ENCODE results near the gene EMD. TPM values are rescaled to one million over a fixed set of nuclear protein-coding genes. Genes with fewer than 3 reads are reported as not detected.

EMD gene
- total and polyA plus RNA-seq, 2 of the 13 experiments (the other 11 are each of a cell fraction or from before 2014, with no cell fraction given), result 14.5 to 14.9 TPM

GRCh38 chrX:154378799-154379568, at the start of gene EMD (continued):
- TF ChIP-seq MAZ (IDR thresholded peaks at IDR 0.05; ENCODE audit: borderline replicate concordance, low read depth, low read length) (no peak), MAZ (CRISPR knock-in tag; IDR thresholded peaks at IDR 0.05; ENCODE audit: low read depth) (0 out of 2 replicates have a peak, but pooled peaks have one; percentile 18), ZNF331 (CRISPR knock-in tag; IDR thresholded peaks at IDR 0.05) (no peak), NFYB (CRISPR knock-in tag; IDR thresholded peaks at IDR 0.05) (peak; percentile 80), NKX3-1 (CRISPR knock-in tag; IDR thresholded peaks at IDR 0.05) (no peak), ZC3H13 (CRISPR knock-in tag; IDR thresholded peaks at IDR 0.05) (no peak), ZNF547 (CRISPR knock-in tag; IDR thresholded peaks at IDR 0.05) (no peak), ZHX1 (CRISPR knock-in tag; IDR thresholded peaks at IDR 0.05; ENCODE audit: low read depth) (peak; percentile 99), SNAPC4 (CRISPR knock-in tag; IDR thresholded peaks at IDR 0.05) (no peak), SOX13 (IDR thresholded peaks at IDR 0.05) (no peak), SOX13 (CRISPR knock-in tag; conservative IDR thresholded peaks at IDR 0.05 in 1 of 2, IDR thresholded peaks at IDR 0.05 in 1 of 2) (no peak), KLF9 (CRISPR knock-in tag; IDR thresholded peaks at IDR 0.05; ENCODE audit: low read depth) (no peak), RFX3 (CRISPR knock-in tag; IDR thresholded peaks at IDR 0.05) (no peak), ELF1 (CRISPR knock-in tag; IDR thresholded peaks at IDR 0.05) (no peak), TRIM22 (IDR thresholded peaks at IDR 0.05) (no peak), SRSF9 (IDR thresholded peaks at IDR 0.05; ENCODE audit: borderline replicate concordance, insufficient read depth, low read depth, low read length, poor library complexity, severe bottlenecking) (no peak), ZNF432 (CRISPR knock-in tag; IDR thresholded peaks at IDR 0.05; ENCODE audit: borderline replicate concordance) (no peak)
